ENCODE measurements around the gene VPS72. TPM values are rescaled to one million over a fixed set of nuclear protein-coding genes. Genes with fewer than 3 reads are reported as not detected.
A peak's percentile ranks its signal among the peaks of the same experiment; 100 is the strongest.
"Not testable (repeated sequence)": the region's sequence is repeated elsewhere in the genome, so short reads cannot be mapped to it uniquely, and the experiment has no call there.

Gene VPS72
- total and polyA plus RNA-seq, 2 donors: 32.1 to 44.4 TPM

GRCh38 chr1:151197863-151198253, 7.9 kb upstream of the VPS72 start:
- H3K36me3 ChIP-seq (ENCODE audit: insufficient read depth): no peaks in the 10 kb centered on the region
- no peaks in the 10 kb centered on the region for H3K4me1 ChIP-seq (ENCODE audit: insufficient read depth)
- no peak overlapping the region for H3K4me3 ChIP-seq (ENCODE audit: low read depth, low read length)
- no peak overlapping the region for H3K27ac ChIP-seq (ENCODE audit: low read depth)
- no peak for DNase-seq (ENCODE audit: extremely low spot score)
- 7% methylated on average over 10 of the region's 10 CpGs for WGBS

GRCh38 chr1:151196292-151196800, 6.3 kb upstream of the VPS72 start:
- Histone ChIP-seq H3K36me3 (ENCODE audit: insufficient read depth) (no peaks in the 10 kb centered on the region), H3K4me1 (ENCODE audit: insufficient read depth) (no peaks in the 10 kb centered on the region), H3K4me3 (ENCODE audit: low read depth, low read length) (no peak overlapping the region), H3K27ac (ENCODE audit: low read depth) (peak overlapping the region; percentile 30)
- 33% methylated on average over 14 of the region's 14 CpGs for WGBS
- peak; percentile 68 for DNase-seq (ENCODE audit: extremely low spot score)

GRCh38 chr1:151194894-151195594, 5.0 kb upstream of the VPS72 start:
- not testable (repeated sequence) for H3K4me3 ChIP-seq (ENCODE audit: low read depth, low read length); H3K27ac ChIP-seq (ENCODE audit: low read depth); H3K36me3 ChIP-seq (ENCODE audit: insufficient read depth); H3K4me1 ChIP-seq (ENCODE audit: insufficient read depth)
- 77% methylated on average over 17 of the region's 17 CpGs for WGBS
- DNase-seq (ENCODE audit: extremely low spot score): peak; percentile 76

GRCh38 chr1:151193856-151194255, 3.9 kb upstream of the VPS72 start:
- DNase-seq (ENCODE audit: extremely low spot score): no peak
- H3K4me3 ChIP-seq (ENCODE audit: low read depth, low read length): no peak overlapping the region
- 89% methylated on average over 1 of the region's 1 CpG for WGBS

GRCh38 chr1:151193304-151193703, 3.3 kb upstream of the VPS72 start:
- 73% methylated on average over 6 of the region's 6 CpGs for WGBS
- H3K27ac ChIP-seq (ENCODE audit: low read depth): no peak overlapping the region
- no peaks in the 10 kb centered on the region for H3K4me1 ChIP-seq (ENCODE audit: insufficient read depth)
- no peak overlapping the region for H3K4me3 ChIP-seq (ENCODE audit: low read depth, low read length)
- no peak for DNase-seq (ENCODE audit: extremely low spot score)
- no peaks in the 10 kb centered on the region for H3K36me3 ChIP-seq (ENCODE audit: insufficient read depth)

More at GRCh38 chr1:151193856-151194255, 3.9 kb upstream of the VPS72 start:
- no peak overlapping the region for H3K27ac ChIP-seq (ENCODE audit: low read depth)
- H3K4me1 ChIP-seq (ENCODE audit: insufficient read depth): no peaks in the 10 kb centered on the region
- no peaks in the 10 kb centered on the region for H3K36me3 ChIP-seq (ENCODE audit: insufficient read depth)

DNA sequence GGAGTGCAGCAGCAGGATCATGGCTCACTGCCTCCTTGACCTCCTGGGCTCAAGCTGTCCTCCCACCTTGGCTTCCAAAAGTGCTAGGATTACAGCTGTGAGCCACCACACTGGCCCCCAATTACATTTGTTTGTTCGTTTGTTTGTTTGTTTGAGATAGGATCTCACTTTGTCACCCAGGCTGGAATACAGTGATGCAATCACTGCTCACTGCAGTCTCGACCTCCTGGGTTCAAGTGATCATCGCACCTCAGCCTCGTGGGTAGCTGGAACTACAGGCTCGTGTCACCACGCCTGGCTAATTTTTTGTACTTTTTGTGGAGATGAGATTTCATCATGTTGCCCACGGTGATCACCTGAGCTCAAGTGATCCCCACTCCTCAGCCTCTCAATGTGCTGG, 2.0 kb upstream of the VPS72 start:
- no peak overlapping the region for H3K4me3 ChIP-seq (ENCODE audit: low read depth, low read length)
- no peak overlapping the region for H3K27ac ChIP-seq (ENCODE audit: low read depth)
- no peak for DNase-seq (ENCODE audit: extremely low spot score)
- WGBS: 79% methylated on average over 7 of the region's 7 CpGs
- H3K36me3 ChIP-seq (ENCODE audit: insufficient read depth): no peaks in the 10 kb centered on the region
- H3K4me1 ChIP-seq (ENCODE audit: insufficient read depth): no peaks in the 10 kb centered on the region

DNA sequence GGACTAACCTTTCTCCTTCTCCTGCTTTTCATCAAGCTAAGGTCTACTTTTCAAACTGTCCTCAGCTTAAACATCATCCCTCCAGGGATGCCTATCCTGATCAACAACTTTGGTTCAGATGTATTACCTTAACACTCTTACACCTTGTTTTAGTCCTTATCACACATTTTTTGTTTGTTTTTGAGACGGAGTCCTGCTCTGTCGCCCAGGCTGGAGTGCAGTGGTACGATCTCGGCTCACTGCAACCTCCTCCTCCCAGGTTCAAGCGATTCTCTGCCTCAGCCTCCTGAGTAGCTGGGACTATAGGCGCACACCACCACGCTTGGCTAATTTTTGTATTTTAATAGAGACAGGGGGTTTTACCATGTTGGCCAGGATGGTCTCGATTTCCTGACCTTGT, 1.3 kb downstream of the VPS72 start:
- H3K36me3 ChIP-seq (ENCODE audit: insufficient read depth); H3K4me1 ChIP-seq (ENCODE audit: insufficient read depth); DNase-seq (ENCODE audit: extremely low spot score): not testable (repeated sequence)
- peak overlapping the region; percentile 78 for H3K4me3 ChIP-seq (ENCODE audit: low read depth, low read length)
- WGBS: 67% methylated on average over 8 of the region's 8 CpGs
- peak overlapping the region; percentile 43 for H3K27ac ChIP-seq (ENCODE audit: low read depth)

DNA sequence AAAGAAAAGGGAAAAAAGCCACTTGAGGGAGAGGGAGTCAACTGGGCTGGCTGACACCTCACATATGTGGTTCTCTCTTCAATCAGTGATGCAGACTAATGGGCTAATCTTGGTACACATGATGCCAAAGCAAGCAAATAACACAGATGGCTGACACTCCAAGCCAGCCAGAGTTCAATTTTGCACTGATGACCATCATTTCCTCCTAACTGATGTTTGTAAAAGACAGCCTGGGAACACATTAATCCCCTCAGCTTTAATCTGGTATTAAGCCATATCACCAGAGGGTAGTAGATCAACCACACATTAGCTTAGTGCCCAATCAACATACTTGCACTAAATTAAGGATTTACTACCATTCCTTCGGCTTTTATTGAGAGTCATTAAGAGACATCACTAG, 2.8 kb downstream of the VPS72 start:
- H3K27ac ChIP-seq (ENCODE audit: low read depth): peak overlapping the region; percentile 45

GRCh38 chr1:151184211-151184610, 5.8 kb downstream of the VPS72 start:
- no peak for DNase-seq (ENCODE audit: extremely low spot score)
- no peak overlapping the region for H3K27ac ChIP-seq (ENCODE audit: low read depth)
- WGBS: 96% methylated on average over 10 of the region's 10 CpGs
- no peaks in the 10 kb centered on the region for H3K4me1 ChIP-seq (ENCODE audit: insufficient read depth)
- no peaks in the 10 kb centered on the region for H3K36me3 ChIP-seq (ENCODE audit: insufficient read depth)
- H3K4me3 ChIP-seq (ENCODE audit: low read depth, low read length): no peak overlapping the region

More for the DNA sequence above, 2.8 kb downstream of the VPS72 start:
- no peak for DNase-seq (ENCODE audit: extremely low spot score)
- 27% methylated on average over 1 of the region's 1 CpG for WGBS
- Histone ChIP-seq H3K36me3 (ENCODE audit: insufficient read depth) (no peaks in the 10 kb centered on the region), H3K4me3 (ENCODE audit: low read depth, low read length) (no peak overlapping the region), H3K4me1 (ENCODE audit: insufficient read depth) (no peaks in the 10 kb centered on the region)

DNA sequence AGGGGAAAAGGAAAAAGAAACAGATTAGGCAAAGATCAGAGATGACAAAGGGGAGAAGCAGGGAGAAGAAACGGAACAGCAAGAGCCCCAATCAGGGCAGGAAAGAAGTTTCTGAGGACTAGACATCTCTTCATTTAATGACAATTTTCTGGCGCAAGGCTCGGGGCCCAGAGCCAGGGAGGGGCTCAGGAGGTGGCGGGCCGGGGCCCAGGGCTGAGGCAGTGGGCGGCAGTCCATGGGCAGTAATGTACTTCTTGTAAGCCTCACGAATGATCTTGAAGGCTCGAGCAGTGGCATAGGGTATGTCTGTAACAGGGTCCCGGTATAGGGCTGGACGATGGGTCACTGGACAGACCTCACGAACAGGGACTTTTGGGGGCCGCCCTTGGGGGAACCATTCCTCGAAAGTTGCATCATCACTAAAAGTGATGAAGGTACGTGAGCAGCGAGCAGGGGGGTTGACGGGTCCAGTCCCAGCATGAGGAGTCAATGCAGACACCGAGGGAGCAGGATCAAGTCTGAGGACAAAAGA, 13.4 kb downstream of the VPS72 start:
- Histone ChIP-seq H3K36me3 (ENCODE audit: insufficient read depth) (peaks cover 11% of the 10 kb centered on the region), H3K4me3 (ENCODE audit: low read depth, low read length) (no peak overlapping the region), H3K27ac (ENCODE audit: low read depth) (no peak overlapping the region), H3K4me1 (ENCODE audit: insufficient read depth) (no peaks in the 10 kb centered on the region)
- WGBS: 86% methylated on average over 17 of the region's 17 CpGs
- DNase-seq (ENCODE audit: extremely low spot score): no peak

DNA sequence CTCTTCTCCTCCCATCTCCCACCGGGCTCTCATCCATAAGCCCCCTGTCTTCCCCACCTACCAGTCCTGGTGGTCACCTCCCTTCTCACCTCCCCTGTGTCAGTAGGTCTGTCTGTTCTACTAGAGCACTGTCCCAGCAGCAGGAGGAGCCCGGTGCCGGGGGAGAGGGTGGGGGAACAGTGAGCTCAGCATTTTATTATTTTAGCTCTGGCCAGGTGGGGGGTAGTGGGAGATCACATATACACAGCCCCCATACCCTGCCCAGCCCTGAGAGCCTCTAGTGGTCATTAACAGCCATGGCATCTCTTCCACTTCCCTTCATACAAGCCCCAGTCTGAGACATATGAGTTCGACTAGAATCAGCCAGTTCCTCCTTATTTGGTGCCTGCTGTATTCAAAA, 14.1 kb downstream of the VPS72 start, which contains the start of gene TMOD4:
Gene TMOD4, minus strand, starts transcription at position 119 of the 400 bp plus-strand sequence. CDS start 1,106 bp downstream, outside the sequence.
- Histone ChIP-seq H3K4me1 (ENCODE audit: insufficient read depth) (no peaks in the 10 kb centered on the region), H3K36me3 (ENCODE audit: insufficient read depth) (peaks cover 11% of the 10 kb centered on the region), H3K27ac (ENCODE audit: low read depth) (no peak within 1 kb of the TSS), H3K4me3 (ENCODE audit: low read depth, low read length) (no peak within 1 kb of the TSS)
- 45% methylated on average over 4 of the region's 4 CpGs for WGBS
- no peak for DNase-seq (ENCODE audit: extremely low spot score)

- no peak for DNase-seq (ENCODE audit: extremely low spot score)
- no peak overlapping the region for H3K27ac ChIP-seq (ENCODE audit: low read depth)
- no peaks in the 10 kb centered on the region for H3K4me1 ChIP-seq (ENCODE audit: insufficient read depth)
- H3K36me3 ChIP-seq (ENCODE audit: insufficient read depth): peaks cover 11% of the 10 kb centered on the region
- WGBS: 47% methylated on average over 6 of the region's 6 CpGs
- H3K4me3 ChIP-seq (ENCODE audit: low read depth, low read length): no peak overlapping the region
Observed at GRCh38 chr1:151175041-151175741, 14.8 kb downstream of the VPS72 start.

DNA sequence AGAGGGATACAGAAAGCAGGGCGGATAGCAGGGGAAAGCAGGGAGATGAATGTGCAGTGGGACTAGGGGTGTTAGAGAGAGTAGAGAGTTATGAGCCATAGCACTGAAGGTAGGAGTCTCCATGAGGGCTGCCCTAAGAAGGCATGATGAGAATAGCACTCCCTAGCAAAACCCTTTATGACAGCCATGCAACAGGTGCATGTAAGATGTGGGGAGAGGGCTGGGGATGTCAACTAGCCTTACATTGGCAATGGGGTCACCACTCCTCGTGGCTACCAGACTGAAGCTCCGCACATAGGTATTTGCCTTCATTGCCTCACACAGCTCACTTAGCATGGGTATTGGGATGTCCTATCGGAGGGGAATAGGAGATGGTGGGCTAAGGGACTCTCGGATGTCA, 18.8 kb downstream of the VPS72 start:
- peaks cover 3% of the 10 kb centered on the region for H3K4me1 ChIP-seq (ENCODE audit: insufficient read depth)
- H3K27ac ChIP-seq (ENCODE audit: low read depth): no peak overlapping the region
- DNase-seq (ENCODE audit: extremely low spot score): no peak
- peaks cover 6% of the 10 kb centered on the region for H3K36me3 ChIP-seq (ENCODE audit: insufficient read depth)
- no peak overlapping the region for H3K4me3 ChIP-seq (ENCODE audit: low read depth, low read length)
- 90% methylated on average over 5 of the region's 5 CpGs for WGBS

DNA sequence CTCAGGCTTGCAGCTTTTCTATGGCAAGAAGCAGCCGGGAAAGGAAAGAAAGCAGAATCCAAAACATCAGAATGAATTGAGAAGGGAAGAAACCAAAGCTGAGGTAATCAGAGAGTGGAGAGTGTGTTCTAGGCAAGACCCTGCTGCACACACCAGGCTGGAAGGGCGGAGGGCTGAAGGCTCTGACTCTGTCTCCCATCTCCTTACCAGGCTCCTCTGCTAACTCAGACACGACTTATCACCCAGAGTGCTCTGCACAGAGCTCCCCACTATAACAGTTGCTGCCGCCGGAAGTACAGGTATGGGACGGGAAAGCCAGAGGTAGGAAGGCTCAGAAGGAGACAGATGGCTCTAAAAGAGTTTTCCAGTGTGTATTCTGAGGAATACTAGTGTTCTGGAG, 22.9 kb downstream of the VPS72 start:
- Histone ChIP-seq H3K36me3 (ENCODE audit: insufficient read depth) (no peaks in the 10 kb centered on the region), H3K4me1 (ENCODE audit: insufficient read depth) (peaks cover 3% of the 10 kb centered on the region), H3K27ac (ENCODE audit: low read depth) (no peak overlapping the region), H3K4me3 (ENCODE audit: low read depth, low read length) (no peak overlapping the region)
- whole genome bisulfite sequencing: 89% methylated on average over 6 of the region's 6 CpGs
- no peak for DNase-seq (ENCODE audit: extremely low spot score)
